Putamen (tissue), 1 donor: ENCODE measurements around the gene KRT12.
"Not testable (repeated sequence)": the region's sequence is repeated elsewhere in the genome, so short reads cannot be mapped to it uniquely, and the experiment has no call there.

Experiments used
- DNase-seq: peaks from one replicate; pipeline ENCODE4 v3.0.0-alpha.2; 2016; ENCODE audit warnings: low spot score

KRT12 gene

DNA sequence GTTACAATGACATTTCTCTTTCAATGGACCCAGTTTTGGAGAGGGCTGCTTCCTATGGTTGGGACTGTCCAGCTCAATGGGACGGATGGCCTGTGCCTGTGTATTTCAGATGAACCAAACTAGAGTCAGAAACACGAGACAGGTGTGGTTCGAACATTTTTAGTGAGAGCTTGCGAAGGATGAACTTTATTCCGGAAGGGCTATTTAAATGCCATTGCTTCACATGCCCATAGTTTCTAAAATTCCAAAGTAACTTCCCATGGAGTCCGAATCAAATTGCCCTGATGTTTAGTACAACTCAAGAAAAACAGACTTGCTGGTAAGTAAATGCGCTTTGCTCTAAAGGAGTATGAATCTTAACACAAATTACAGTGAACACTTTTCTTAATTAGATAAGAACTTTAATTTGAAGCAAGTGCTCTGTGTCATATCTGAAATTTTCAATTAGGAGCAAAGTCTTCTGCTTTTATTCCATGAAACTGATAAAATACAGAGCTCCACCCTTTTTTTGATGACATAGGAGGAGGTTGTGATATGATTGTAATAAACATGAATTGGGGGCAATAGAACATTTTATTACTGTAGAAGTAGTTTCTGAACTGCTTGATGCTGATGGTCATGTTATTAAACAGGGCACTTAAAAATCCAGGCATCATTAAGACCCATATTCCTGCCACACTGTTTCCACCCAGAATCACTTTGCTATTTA, 16.8 kb upstream of the KRT12 start:
- no peak for DNase-seq

DNA sequence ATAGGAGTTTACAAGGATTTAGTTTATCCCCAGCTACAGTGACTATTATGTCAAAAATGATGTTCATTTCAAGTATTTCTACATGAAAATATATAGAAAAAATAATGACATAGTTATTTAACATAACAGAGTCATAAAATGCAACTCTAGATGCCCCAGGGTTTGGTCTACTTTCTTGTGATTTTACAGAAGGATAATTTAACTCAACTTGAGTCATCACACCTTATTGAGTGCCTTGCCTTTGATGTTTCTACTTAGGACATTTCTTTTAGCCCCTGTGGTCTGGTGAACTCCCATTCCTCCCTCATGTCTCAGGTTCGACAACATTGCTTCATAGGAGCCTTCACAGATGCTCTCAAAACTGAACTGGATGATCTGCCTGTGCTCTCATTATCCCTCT, 16.0 kb upstream of the KRT12 start:
- DNase-seq: no peak

DNA sequence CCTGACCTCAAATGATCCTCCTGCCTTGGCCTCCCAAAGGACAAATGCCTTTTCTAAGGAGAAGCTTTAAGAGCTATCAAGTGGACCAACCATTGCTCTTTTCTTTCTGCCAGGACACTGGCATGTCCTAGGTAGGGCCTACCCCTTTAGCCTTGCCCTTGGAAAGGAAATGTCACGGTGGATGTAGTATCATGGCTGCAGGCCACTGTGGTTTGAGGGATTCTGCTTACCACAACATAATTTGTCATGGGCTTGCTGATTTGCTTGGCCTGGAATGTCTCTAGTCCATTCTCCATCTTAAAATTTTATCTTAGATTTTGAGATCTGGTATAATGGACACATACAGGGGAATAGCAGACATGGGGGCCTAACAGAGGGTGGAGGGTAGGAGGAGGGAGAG, 12.0 kb upstream of the KRT12 start:
- no peak for DNase-seq

DNA sequence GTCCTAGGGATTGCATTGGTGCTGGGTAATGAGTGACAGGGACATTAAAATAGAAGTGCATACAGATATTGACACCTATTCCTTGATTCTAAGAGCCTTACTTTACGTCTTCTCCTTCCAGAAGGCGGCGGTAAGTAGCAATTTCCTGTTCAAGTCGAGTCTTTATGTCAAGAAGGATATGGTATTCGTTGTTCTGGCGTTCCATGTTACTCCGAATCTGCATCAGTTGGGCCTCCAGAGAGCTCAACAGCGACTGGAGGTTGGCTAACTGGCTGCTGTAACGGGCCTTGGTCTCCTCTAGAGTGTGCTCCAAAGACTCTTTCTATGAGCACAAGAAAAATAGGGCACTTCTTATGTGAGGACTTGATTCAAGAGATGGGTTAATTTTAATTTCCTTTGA, 11.0 kb upstream of the KRT12 start:
- DNase-seq: no peak

DNA sequence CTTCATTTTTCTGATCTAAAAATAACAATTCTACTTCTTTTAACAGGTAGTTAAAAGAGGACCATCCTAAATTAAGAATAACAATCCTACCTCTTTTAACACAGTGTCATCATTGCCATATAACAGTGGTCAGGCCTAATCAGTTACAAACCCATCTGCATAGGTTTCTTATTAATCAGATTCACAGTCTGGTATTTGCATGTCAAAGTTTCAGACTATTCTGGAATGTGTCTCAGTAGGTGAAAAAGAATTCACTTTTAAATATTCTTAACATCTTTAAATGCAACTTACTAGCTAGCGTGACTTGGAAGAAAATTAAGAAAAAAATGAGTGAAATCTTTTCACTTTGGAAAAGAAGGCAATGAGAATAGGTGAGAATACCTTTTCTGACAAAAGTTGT, 6.8 kb upstream of the KRT12 start:
- no peak for DNase-seq

DNA sequence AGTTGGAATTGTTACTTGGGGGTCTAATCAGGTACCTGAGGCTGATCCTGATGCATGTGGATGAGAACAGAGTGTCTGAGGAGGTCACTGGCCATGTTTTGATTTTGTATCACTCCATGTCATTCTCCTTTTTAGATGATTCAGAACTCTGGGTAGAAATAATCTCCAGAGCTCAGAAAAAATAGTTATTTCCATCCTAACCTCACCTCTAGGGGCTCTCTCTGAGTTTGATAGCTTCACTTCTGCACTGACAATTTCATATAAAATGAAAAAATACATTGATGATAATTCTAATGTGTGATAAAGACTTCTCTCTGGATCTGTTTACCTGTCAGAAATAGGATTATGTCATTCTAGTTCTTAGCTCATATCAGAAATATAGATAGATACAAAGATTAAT, 6.2 kb upstream of the KRT12 start:
- DNase-seq: no peak

DNA sequence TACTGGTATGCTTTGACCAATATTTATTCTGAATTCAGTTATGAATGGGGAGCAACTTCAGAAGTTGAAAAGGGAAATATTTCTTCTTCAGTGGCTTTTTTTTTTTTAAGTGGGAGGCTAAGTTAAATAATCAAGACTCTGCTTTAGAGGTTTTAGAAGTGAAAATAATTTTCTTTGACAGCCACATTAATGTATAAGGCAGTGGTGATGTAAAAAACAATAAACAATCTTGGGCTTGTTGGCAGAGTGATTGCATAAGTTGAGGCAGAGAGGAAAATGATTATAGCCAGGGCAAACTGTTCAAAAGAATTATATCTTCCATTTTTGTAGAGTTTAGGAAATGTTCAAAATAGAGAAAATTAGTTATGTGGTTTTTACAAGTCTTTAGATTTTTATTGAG, 5.4 kb upstream of the KRT12 start:
- DNase-seq: no peak

DNA sequence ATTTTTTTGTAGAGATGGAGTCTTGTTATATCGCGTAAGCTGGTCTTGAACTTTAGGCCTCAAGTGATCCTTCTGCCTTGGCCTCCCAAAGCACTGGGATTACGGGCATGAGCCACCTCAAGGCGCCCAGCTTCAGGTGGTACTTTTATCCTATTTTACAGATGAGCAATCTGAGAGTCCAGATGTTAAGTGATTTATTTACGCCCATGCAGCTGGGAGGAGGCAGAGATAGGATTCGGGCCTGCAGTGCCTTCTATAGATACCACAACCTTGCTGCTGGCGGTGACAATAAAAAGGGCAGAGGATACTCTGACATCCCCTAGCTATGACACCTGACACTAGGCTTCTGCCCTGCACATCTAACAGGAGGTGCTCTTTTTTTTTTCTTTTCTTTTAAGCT, 4.3 kb upstream of the KRT12 start:
- no peak for DNase-seq

DNA sequence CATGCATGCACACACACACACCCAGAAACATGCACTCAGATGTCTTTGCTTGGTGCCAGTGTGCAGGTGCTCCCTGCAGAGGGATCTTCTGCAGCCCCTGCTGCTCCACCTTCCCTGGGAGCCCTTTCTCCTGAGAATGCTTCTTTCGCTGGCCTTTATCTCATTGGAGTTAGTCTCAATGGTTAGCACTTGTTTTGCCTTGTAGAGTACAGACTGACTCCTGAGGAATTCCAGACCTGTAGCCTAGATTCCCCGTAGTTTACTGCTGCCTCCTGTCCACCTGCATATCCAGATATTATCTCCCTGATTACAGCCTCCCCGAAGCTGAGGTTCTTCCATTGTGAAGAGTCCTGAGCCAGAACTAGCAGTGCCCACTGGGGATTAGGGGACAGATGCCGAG, 3.1 kb upstream of the KRT12 start:
- DNase-seq: no peak

DNA sequence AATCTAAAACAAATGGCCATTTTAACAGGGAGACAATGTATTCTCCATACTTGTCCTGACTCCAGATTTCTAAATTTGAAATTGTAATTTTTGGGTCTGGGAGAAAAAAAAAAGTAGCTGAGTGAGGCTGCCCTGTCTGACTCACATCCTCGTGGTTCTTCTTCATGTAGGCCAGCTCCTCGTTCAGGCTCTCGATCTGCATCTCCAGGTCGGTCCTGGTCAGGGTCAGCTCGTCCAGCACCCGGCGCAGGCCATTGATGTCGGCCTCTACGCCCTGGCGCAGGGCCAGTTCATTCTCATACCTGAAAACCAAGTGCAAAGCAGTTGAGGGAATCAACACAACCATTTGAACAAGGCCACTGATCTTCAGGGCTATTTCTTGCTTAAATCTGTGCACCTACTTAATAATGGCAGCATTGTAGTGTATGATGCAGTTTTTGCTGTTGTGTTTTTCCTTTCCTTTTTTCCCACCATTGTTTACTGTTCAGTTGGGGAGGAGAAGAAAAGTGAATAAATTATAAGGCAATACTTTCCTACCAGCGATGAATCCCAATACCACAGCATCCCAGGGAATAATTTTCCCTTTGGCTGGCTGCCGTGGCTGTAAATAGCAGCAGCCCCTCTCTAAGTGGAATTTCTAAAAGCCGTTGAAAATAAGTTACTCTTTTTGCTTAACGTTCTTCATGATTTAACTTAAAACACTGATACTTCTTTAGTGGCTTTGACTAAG, 2.2 kb downstream of the KRT12 start:
- DNase-seq: no peak

DNA sequence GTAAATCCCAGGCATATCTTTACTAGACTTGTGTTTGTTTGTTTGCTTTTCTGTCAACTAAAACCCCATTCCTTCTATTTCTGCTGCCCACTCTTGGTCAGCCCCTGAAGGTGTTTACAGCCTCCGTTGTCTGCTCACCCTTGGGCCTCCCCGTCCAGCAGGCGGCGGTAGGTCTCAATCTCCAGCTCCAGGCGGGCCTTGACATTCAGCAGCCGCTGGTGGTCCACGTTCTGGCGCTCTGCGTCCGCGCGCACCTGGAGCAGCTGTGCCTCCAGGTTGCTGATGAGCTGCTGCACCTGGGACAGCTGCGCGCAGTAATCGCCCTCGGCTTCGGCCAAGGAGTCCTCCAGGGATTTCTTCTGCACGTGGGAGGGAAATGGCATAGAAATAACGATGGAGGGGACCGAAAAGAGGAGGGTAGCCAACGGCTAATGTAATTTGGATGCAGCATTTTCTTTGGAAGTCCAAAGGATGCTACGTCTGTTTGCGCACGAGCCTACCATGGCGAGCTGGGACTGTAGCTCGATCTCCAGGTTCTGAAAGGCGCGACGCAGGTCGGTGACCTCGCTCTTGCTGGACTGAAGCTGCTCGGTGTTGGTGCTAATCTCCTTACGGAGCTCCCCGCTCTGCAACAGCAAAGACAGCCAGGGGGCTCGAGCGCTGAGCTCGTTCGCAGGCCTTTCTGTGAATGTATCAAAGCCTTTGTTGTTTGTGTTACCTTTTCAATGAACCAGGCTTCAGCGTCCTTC, 3.9 kb downstream of the KRT12 start:
- no peak for DNase-seq

DNA sequence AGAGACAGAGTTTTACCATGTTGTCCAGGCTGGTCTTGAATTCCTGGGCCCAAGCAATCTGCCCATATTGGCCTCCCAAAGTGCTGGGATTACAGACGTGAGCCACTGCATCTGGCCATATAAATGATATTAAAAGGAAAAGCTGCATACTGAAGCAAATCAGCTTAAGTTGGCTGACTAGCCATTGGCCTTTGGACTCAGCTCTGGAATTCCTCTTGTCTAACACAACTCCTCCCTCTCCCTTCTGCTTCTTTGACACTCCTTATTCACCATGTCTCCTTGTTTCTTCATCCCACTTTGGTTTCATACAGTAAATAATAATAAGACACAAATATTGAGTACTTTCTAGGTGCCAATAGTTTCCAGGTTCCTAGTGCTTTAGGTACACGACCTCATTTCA, 7.5 kb downstream of the KRT12 start:
- DNase-seq: no peak

DNA sequence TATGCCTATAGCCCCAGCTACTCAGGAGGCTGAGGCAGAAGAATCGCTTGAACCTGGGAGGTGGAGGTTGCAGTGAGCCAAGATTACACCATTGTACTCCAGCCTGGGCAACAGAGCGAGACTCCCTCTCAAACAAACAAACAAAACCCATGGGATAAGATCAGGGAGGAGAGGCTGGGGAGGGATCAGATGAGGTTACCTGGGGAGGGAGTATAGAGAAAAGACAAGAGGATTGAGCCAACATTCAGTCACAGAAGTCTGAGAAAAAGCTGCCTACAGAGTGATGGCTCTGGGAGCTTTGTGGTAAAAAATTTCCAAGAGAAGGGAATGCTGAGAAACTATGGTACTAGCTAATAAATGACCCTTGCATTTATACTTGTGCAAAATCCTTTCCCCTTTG, 8.4 kb downstream of the KRT12 start:
- not testable (repeated sequence) for DNase-seq

DNA sequence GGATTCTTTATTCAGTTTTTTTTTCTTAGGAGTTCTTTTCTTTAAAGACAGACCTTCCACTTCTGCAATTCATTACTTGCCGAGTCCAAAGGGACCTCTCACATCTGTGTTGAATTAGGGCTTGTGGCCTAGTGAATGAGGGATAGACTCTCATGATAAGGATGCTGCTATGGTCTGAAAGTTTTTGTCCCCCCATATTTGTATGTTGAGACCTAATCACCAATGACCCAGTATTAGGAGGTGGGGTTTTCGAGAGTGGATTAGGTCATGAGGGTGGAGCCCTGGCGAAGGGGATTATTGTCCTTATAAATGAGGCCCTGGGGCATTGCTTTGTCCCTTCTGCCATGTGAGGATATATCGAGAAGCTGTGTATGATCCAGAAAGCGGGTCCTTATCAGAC, 9.5 kb downstream of the KRT12 start:
- no peak for DNase-seq

DNA sequence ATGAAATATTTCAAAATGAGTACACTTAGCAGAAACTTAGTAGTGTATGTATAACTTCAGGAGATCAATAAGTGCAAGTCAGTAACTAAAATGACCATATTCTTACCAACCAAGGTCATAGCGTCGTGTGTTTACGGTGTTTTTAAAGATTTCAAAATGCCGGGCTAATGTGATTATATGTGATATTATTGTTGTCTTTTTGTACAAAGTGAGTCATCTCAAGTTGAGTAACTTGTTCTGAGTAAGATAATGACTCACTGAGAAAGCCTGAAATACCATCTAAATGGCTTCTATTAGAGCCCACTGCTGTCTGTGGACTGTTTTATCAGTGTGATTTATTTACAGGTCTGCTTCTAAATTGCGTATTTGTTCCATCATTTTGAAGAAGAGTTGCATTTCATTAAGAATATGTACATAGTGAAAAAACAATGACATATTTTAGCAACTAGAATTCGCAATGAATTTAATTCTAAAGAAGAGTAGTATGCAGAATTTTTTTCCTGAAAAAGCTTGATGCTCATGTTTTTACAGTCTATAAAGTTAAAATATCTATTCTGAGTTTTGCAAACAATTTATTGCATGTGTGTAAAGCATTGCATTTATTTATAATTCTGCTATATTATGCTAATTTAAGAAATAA, 12.7 kb downstream of the KRT12 start:
- no peak for DNase-seq

DNA sequence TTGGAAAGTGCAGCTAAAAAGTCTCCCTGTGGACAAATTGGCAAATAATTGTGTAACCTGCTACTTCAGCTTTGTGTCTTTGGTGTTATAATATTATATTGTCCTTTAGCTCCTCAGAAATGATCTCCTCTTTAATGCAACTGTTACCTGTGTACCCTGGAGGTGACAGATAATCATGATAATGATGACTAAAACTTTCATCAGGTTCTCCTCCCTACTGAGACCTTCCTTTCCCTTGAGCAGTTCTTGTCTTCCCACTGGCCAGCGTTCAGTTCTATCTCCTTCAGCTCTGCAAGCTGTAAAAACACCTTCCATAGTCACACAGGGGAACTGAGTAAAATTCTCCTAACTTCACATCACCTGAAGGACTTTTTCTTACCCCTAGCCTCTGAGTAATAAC, 14.7 kb downstream of the KRT12 start:
- DNase-seq: no peak

DNA sequence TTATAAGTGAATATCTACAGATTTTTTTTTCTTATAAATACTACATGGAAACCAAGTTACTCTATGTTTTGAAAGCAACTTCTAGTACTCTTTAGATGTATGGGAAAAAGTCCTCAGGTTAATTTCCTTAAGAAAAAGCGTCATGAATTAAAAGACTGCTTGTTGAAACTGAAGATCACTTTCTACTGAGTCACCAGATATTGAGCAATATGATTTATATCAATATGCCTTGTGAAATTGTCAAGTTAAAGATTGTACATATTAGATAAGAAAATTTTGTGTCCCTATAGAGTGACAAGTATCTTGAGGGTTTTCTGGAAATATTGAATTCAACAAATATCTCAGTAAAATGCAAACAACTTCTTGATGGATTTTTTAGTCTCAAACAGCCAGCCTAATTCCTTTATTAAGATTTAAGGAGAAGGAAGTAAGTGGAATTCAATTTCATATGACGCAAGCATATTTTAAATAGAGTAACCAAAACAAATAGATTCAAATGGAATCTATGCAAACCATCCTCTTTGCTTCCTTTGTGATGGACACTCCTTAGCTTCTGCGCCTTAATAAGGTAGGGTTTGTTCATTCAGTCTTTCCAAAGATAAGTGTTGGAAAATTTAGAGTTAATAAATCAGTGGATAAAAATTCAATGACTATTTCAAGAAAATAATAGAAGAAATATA, 16.6 kb downstream of the KRT12 start:
- DNase-seq: no peak

DNA sequence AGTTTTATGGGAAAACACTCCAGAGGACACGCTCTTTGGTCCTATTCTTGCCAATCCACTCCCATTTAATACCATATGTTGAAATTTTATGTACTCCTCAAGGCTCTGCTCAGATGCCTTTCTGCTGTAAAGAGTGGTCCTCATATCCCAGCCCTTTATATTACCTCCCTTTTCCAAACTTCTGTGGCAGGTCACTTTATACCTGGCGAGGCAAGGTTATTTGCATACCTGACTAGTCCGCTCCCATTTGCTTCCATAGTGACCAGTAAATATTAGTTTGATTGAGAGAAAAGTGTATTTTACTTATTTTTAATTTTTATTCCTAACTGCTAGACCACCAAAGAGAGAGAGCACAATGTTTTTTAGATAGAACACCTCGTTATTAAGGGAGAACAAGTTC, 17.3 kb downstream of the KRT12 start:
- DNase-seq: no peak

DNA sequence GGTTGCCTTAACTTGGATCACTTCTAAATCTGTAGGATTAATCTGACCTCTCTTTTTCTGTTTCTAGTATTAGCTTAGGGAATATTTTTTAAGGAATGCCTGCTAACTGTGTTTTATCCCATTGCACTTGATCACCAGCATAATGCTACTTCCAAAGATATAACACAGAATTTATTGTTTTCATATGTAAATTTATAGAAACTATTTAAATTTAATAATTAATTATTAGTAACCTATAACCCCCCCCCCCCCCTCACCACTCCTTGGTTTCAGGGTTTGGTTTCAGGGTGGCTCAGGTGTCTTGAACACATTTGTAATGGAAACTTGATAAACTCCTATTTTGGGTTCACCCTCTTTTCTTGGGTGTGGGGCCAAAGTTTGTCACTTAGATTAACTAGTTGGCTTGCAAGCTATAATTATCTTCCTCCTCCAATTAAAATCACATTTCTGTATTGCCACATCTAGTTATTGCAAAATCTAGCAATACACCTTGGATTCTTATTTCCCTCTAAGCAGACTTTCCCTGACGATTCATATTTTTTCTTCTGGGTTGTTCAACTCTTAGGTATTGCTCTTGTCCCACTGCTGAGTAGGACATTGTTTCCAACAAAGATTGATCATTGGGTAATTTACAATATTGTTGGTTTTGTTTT, 18.3 kb downstream of the KRT12 start:
- DNase-seq: no peak

DNA sequence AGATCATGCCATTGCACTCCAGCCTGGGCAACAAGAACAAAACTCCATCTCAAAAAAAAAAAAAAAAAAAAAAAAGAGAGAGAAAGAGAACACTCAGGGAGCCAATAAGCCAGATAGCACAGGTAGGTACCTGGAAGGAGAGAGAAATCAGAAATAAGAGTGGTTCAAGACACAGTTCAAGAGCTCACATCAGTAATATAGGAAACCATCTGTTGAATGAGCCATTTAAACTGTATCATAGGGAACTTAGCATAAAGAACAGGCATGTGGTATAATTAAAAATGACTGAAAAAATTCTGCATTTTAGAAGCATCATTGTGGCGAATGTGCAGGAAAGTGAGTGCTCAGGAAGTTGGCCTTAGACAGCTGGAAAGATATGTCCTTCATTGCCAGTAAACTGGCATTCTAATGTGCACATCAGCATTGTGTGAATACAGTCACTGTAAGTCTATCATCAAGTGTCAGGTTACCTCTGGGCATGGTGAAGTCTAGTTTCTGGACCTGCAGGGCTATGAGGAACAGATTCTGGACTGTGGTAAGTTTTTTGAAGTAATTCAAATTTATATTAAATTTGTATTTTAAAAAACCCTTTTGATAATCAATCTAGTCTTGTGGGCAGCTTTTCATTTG, 20.4 kb downstream of the KRT12 start:
- DNase-seq: no peak

DNA sequence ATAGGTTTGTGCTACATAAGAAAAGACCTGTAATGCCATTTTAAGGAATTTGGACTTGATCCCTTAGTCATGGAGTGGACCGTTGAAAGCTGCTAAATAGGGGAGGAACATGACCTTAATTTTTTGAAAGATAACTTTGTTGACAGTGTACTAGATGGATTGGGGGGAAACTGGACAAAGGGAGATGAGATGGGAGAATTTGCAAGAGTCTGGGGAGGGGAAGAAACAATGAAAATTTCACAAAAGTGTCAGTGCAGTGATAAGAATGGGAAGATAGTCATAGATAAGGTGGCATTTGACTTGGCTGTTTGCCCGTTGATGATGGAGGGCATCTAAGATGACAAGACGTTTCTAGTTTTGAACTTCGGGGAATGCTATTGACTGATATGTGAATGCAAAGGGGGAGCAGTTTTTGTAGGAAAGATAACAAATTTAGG, 22.3 kb downstream of the KRT12 start:
- DNase-seq: no peak
